Esophagus (tissue), 2 donors: Measurements from ENCODE around the gene RAB37. TPM values are rescaled to one million over a fixed set of nuclear protein-coding genes. Genes with fewer than 3 reads are reported as not detected.
A peak's percentile ranks its signal among the peaks of the same experiment; 100 is the strongest.

Experiments
- H3K27ac ChIP-seq, 2 donors: one replicate each; pipeline ENCODE4 v1.5.1; 2013; ENCODE audit warnings: low read depth in 2 of 2, mild to moderate bottlenecking in 2 of 2, inconsistent platforms in 1 of 2, low read length in 1 of 2, moderate library complexity in 1 of 2
- H3K27me3 ChIP-seq, 2 donors: one replicate each; pipeline ENCODE4 v1.6.1; 2013; ENCODE audit warnings: low read length in 2 of 2, control low read depth in 1 of 2, mild to moderate bottlenecking in 1 of 2; ENCODE audit not compliant: insufficient read depth in 2 of 2, control insufficient read depth in 1 of 2
- H3K36me3 ChIP-seq, 2 donors: one replicate each; pipeline ENCODE4 v1.6.1; 2013; ENCODE audit warnings: low read length in 1 of 2; ENCODE audit not compliant: control insufficient read depth in 2 of 2, insufficient read depth in 2 of 2
- H3K4me1 ChIP-seq, 2 donors: one replicate each; pipeline ENCODE4 v1.6.1; 2013; ENCODE audit warnings: low read length in 1 of 2; ENCODE audit not compliant: control insufficient read depth in 2 of 2, insufficient read depth in 2 of 2
- H3K4me3 ChIP-seq, 2 donors: one replicate each; pipeline ENCODE4 v1.5.1; 2013; ENCODE audit warnings: low read length in 2 of 2, mild to moderate bottlenecking in 2 of 2, low read depth in 1 of 2, moderate library complexity in 1 of 2
- H3K9me3 ChIP-seq, 2 donors: one replicate each; pipeline ENCODE4 v1.6.1; 2013; ENCODE audit warnings: mild to moderate bottlenecking in 2 of 2, low read depth in 1 of 2, low read length in 1 of 2, moderate library complexity in 1 of 2; ENCODE audit not compliant: control insufficient read depth in 2 of 2, insufficient read depth in 1 of 2
- WGBS, 2 donors: extraction: QIAGEN DNeasy Blood & Tissue Kit; methylation state at CpG; one replicate each; pipeline ENCODE4 v1.1.7; 2013; 5-methylcytosine and 5-hydroxymethylcytosine counted together
- polyA plus RNA-seq, 2 donors: library from polyadenylated mRNA; stranded (reverse); fragments of 200-250 nt; gene quantifications; one replicate each; pipeline ENCODE4 v1.2.3, GENCODE V29; 2013
- donor health status: healthy with polysubstance abuse.
- donor health status: Bipolar disorder and iron deficiency.

RAB37 gene
- polyA plus RNA-seq, 2 donors, result 0.66 to 0.86 TPM

- H3K4me1 ChIP-seq, result peaks cover 2 to 23% of the 10 kb centered on the region in 2 donors
- H3K36me3 ChIP-seq, result peaks cover 0 to 2% of the 10 kb centered on the region in 2 donors
- H3K4me3 ChIP-seq, result peak within 1 kb of the TSS; percentile 79 to 97
- no peaks in the 10 kb centered on the region for H3K27me3 ChIP-seq
- 1% methylated on average over 70 to 90 of the region's 90 CpGs for WGBS, 2 donors
- peak within 1 kb of the TSS; percentile 84 to 86 for H3K27ac ChIP-seq
- H3K9me3 ChIP-seq, result no peaks in the 10 kb centered on the region
Measured at GRCh38 chr17:74748529-74749278, 11.6 kb downstream of the RAB37 start, which contains the start of gene NHERF1. NHERF1 (plus strand) TSS chr17:74748628; CDS start chr17:74748847, 219 bp downstream.

GRCh38 chr17:74749279-74750038, 12.4 kb downstream of the RAB37 start:
- H3K36me3 ChIP-seq, result peaks cover 0 to 2% of the 10 kb centered on the region in 2 donors
- peak overlapping the region; percentile 84 to 86 for H3K27ac ChIP-seq
- peaks cover 2 to 23% of the 10 kb centered on the region in 2 donors for H3K4me1 ChIP-seq
- WGBS, 2 donors, result 4 to 5% methylated on average over 44 to 46 of the region's 46 CpGs
- no peaks in the 10 kb centered on the region for H3K9me3 ChIP-seq
- peak overlapping the region; percentile 79 to 97 for H3K4me3 ChIP-seq
- H3K27me3 ChIP-seq, result no peaks in the 10 kb centered on the region

- 33 to 42% methylated on average over 6 of the region's 6 CpGs for WGBS, 2 donors
- H3K36me3 ChIP-seq, result peaks cover 0 to 3% of the 10 kb centered on the region in 2 donors
- H3K4me3 ChIP-seq, result peak overlapping the region; percentile 79 to 97
- peaks cover 2 to 28% of the 10 kb centered on the region in 2 donors for H3K4me1 ChIP-seq
- H3K27ac ChIP-seq, result peak overlapping the region; percentile 84 to 86
- no peaks in the 10 kb centered on the region for H3K9me3 ChIP-seq
- no peaks in the 10 kb centered on the region for H3K27me3 ChIP-seq
Measured at GRCh38 chr17:74750039-74750326, 12.9 kb downstream of the RAB37 start.

GRCh38 chr17:74750327-74751069, 13.4 kb downstream of the RAB37 start:
- Histone ChIP-seq H3K4me1 (peaks cover 3 to 33% of the 10 kb centered on the region in 2 donors), H3K36me3 (peaks cover 0 to 8% of the 10 kb centered on the region in 2 donors), H3K4me3 (peak overlapping the region; percentile 79 to 97), H3K27ac (peak overlapping the region; percentile 84 to 86), H3K27me3 (no peaks in the 10 kb centered on the region), H3K9me3 (no peaks in the 10 kb centered on the region)
- 27 to 38% methylated on average over 13 of the region's 13 CpGs for WGBS, 2 donors

GRCh38 chr17:74752415-74752814, 15.4 kb downstream of the RAB37 start:
- Histone ChIP-seq H3K4me1 (peaks cover 3 to 38% of the 10 kb centered on the region in 2 donors), H3K36me3 (peaks cover 0 to 9% of the 10 kb centered on the region in 2 donors), H3K4me3 (no peak overlapping the region), H3K27me3 (no peaks in the 10 kb centered on the region), H3K27ac (peak overlapping the region in 1 of 2 donors; percentile 90), H3K9me3 (no peaks in the 10 kb centered on the region)
- WGBS, 2 donors, result 79 to 86% methylated on average over 9 of the region's 9 CpGs

GRCh38 chr17:74752822-74753401, 15.9 kb downstream of the RAB37 start:
- peak overlapping the region; percentile 1 to 78 for H3K27ac ChIP-seq
- peaks cover 0 to 9% of the 10 kb centered on the region in 2 donors for H3K36me3 ChIP-seq
- WGBS, 2 donors, result 86 to 90% methylated on average over 7 of the region's 7 CpGs
- H3K4me1 ChIP-seq, result peaks cover 3 to 38% of the 10 kb centered on the region in 2 donors
- H3K4me3 ChIP-seq, result no peak overlapping the region
- no peaks in the 10 kb centered on the region for H3K9me3 ChIP-seq
- H3K27me3 ChIP-seq, result no peaks in the 10 kb centered on the region

GRCh38 chr17:74754832-74755231, 17.8 kb downstream of the RAB37 start:
- Histone ChIP-seq H3K27me3 (no peaks in the 10 kb centered on the region), H3K9me3 (no peaks in the 10 kb centered on the region), H3K36me3 (peaks cover 0 to 15% of the 10 kb centered on the region in 2 donors), H3K27ac (peak overlapping the region; percentile 42 to 67), H3K4me3 (no peak overlapping the region), H3K4me1 (peaks cover 6 to 56% of the 10 kb centered on the region in 2 donors)
- WGBS, 2 donors, result 90 to 92% methylated on average over 3 of the region's 3 CpGs

- no peaks in the 10 kb centered on the region for H3K9me3 ChIP-seq
- WGBS, 2 donors, result 84 to 88% methylated on average over 8 of the region's 8 CpGs
- no peak overlapping the region for H3K4me3 ChIP-seq
- peaks cover 6 to 54% of the 10 kb centered on the region in 2 donors for H3K4me1 ChIP-seq
- peak overlapping the region in 1 of 2 donors; percentile 67 for H3K27ac ChIP-seq
- no peaks in the 10 kb centered on the region for H3K27me3 ChIP-seq
- H3K36me3 ChIP-seq, result peaks cover 0 to 15% of the 10 kb centered on the region in 2 donors
Measured at GRCh38 chr17:74755533-74755932, 18.5 kb downstream of the RAB37 start.

GRCh38 chr17:74756891-74757290, 19.8 kb downstream of the RAB37 start:
- H3K36me3 ChIP-seq, result peaks cover 1 to 15% of the 10 kb centered on the region in 2 donors
- no peaks in the 10 kb centered on the region for H3K9me3 ChIP-seq
- H3K4me3 ChIP-seq, result no peak overlapping the region
- H3K27me3 ChIP-seq, result no peaks in the 10 kb centered on the region
- peaks cover 8 to 58% of the 10 kb centered on the region in 2 donors for H3K4me1 ChIP-seq
- H3K27ac ChIP-seq, result peak overlapping the region; percentile 88 to 95
- WGBS, 2 donors, result 43 to 46% methylated on average over 3 of the region's 3 CpGs
